ENCODE data around the gene SREBF1. TPM values are rescaled to one million over a fixed set of nuclear protein-coding genes. Genes with fewer than 3 reads are reported as not detected.

The SREBF1 gene
- total RNA-seq, 1 experiment from 2014 or later: 360 TPM

GRCh38 chr17:17845046-17845775 is 8.4 kb upstream of the SREBF1 start:
- Histone ChIP-seq H3K27me3 (ENCODE audit: insufficient read depth, low read depth) (no peaks in the 10 kb centered on the region), H4K20me1 (ENCODE audit: insufficient read depth) (no peaks in the 10 kb centered on the region), H3K79me2 (ENCODE audit: low read depth) (no peaks in the 10 kb centered on the region), H2AFZ (no peak overlapping the region), H3K9me3 (ENCODE audit: insufficient read depth, low read depth) (no peaks in the 10 kb centered on the region), H3K27ac (no peak overlapping the region), H3K4me2 (no peak overlapping the region), H3K9me2 (ENCODE audit: insufficient read depth) (no peaks in the 10 kb centered on the region), H3K36me3 (ENCODE audit: low read depth) (no peaks in the 10 kb centered on the region), H3K4me1 (replicated peaks; ENCODE audit: insufficient read depth) (peaks cover 39% of the 10 kb centered on the region), H3K4me3 (no peak overlapping the region), H3F3A (ENCODE audit: insufficient read depth, low read depth) (peaks cover 33% of the 10 kb centered on the region)
- DNase-seq: no peak
- CTCF ChIA-PET: no interaction called here
- no peak for TF ChIP-seq EZH2 (IDR thresholded peaks at IDR 0.05; ENCODE audit: low read depth)
- no peak for TF ChIP-seq CTCF (conservative IDR thresholded peaks at IDR 0.05)
- intact Hi-C loops (cut with micrococcal nuclease; ENCODE audit: unreplicated experiment): no loop called here
- POLR2A ChIA-PET (ENCODE audit: unreplicated experiment): no interaction called here
- no TSS peak for BruUV-seq (replicated peaks)

GRCh38 chr17:17844500-17844899 is 7.7 kb upstream of the SREBF1 start:
- H3K79me2 ChIP-seq (ENCODE audit: low read depth): no peaks in the 10 kb centered on the region
- DNase-seq: no peak
- H3F3A ChIP-seq (ENCODE audit: insufficient read depth, low read depth): peaks cover 37% of the 10 kb centered on the region
- no peaks in the 10 kb centered on the region for H3K9me2 ChIP-seq (ENCODE audit: insufficient read depth)
- ChIA-PET CTCF (no interaction called here), POLR2A (ENCODE audit: unreplicated experiment) (no interaction called here)
- H3K27ac ChIP-seq: no peak overlapping the region
- H2AFZ ChIP-seq: no peak overlapping the region
- H3K36me3 ChIP-seq (ENCODE audit: low read depth): no peaks in the 10 kb centered on the region
- H3K4me3 ChIP-seq: no peak overlapping the region
- no peaks in the 10 kb centered on the region for H3K27me3 ChIP-seq (ENCODE audit: insufficient read depth, low read depth)
- peaks cover 36% of the 10 kb centered on the region for H3K4me1 ChIP-seq (replicated peaks; ENCODE audit: insufficient read depth)
- intact Hi-C loops (cut with micrococcal nuclease; ENCODE audit: unreplicated experiment): no loop called here
- no peak overlapping the region for H3K4me2 ChIP-seq
- H4K20me1 ChIP-seq (ENCODE audit: insufficient read depth): no peaks in the 10 kb centered on the region
- TF ChIP-seq CTCF (conservative IDR thresholded peaks at IDR 0.05): no peak
- no peak for TF ChIP-seq EZH2 (IDR thresholded peaks at IDR 0.05; ENCODE audit: low read depth)
- BruUV-seq (replicated peaks): no TSS peak
- H3K9me3 ChIP-seq (ENCODE audit: insufficient read depth, low read depth): no peaks in the 10 kb centered on the region

GRCh38 chr17:17844079-17844478 is 7.3 kb upstream of the SREBF1 start:
- ChIA-PET POLR2A (ENCODE audit: unreplicated experiment) (no interaction called here), CTCF (no interaction called here)
- no peaks in the 10 kb centered on the region for H3K27me3 ChIP-seq (ENCODE audit: insufficient read depth, low read depth)
- peaks cover 42% of the 10 kb centered on the region for H3F3A ChIP-seq (ENCODE audit: insufficient read depth, low read depth)
- no peak overlapping the region for H2AFZ ChIP-seq
- BruUV-seq (replicated peaks): no TSS peak
- H3K4me3 ChIP-seq: no peak overlapping the region
- TF ChIP-seq CTCF (conservative IDR thresholded peaks at IDR 0.05): no peak
- no peak for TF ChIP-seq EZH2 (IDR thresholded peaks at IDR 0.05; ENCODE audit: low read depth)
- no peak overlapping the region for H3K27ac ChIP-seq
- no peak overlapping the region for H3K4me2 ChIP-seq
- no peaks in the 10 kb centered on the region for H4K20me1 ChIP-seq (ENCODE audit: insufficient read depth)
- DNase-seq: no peak
- H3K9me3 ChIP-seq (ENCODE audit: insufficient read depth, low read depth): no peaks in the 10 kb centered on the region
- H3K4me1 ChIP-seq (replicated peaks; ENCODE audit: insufficient read depth): peaks cover 40% of the 10 kb centered on the region
- no peaks in the 10 kb centered on the region for H3K36me3 ChIP-seq (ENCODE audit: low read depth)
- intact Hi-C loops (cut with micrococcal nuclease; ENCODE audit: unreplicated experiment): no loop called here
- H3K79me2 ChIP-seq (ENCODE audit: low read depth): 0 out of 2 replicates have a peak, but pooled peaks cover under 1% of the 10 kb centered on the region
- H3K9me2 ChIP-seq (ENCODE audit: insufficient read depth): no peaks in the 10 kb centered on the region
